H1 (cell line): Measurements from ENCODE around the gene S100A10. TPM values are rescaled to one million over a fixed set of nuclear protein-coding genes. Genes with fewer than 3 reads are reported as not detected.

Experiments used
- CTCF ChIA-PET: fragments of 300-600 bp; sonication (Branson Sonifier 250); formaldehyde crosslinking; loops from one replicate; lab custom pipeline; 2021; ENCODE audit not compliant: partially characterized antibody; lab: Charles Lee
- POLR2A ChIA-PET: fragments of 300-600 bp; sonication (Branson Sonifier 250); formaldehyde crosslinking; loops from one replicate; lab custom pipeline; 2021; ENCODE audit warnings: inconsistent platforms; ENCODE audit not compliant: partially characterized antibody; lab: Charles Lee
- DNase-seq, 2 experiments: peaks; one replicate each; pipeline versions ENCODE4 v3.0.0 to v3.0.0-alpha.2; 2010 to 2022; ENCODE audit warnings: low spot score in 2 of 2, low read depth in 1 of 2, mixed read lengths in 1 of 2
- FAIRE-seq: peaks from 2 replicates; lab custom pipeline; 2011; peaks lifted over from hg19 to GRCh38; lab: Jason Lieb, UNC
- H2AFZ ChIP-seq: 2 replicates; pipeline ENCODE4 v1.8.1; 2012; ENCODE audit warnings: low read length, inconsistent platforms
- H2AK5ac ChIP-seq: 2 replicates; pipeline ENCODE4 v1.6.1; 2013; ENCODE audit warnings: low read depth, low read length
- H2BK120ac ChIP-seq: replicated peaks from 2 replicates; pipeline ENCODE3; 2013; ENCODE audit warnings: low read depth, low read length, inconsistent platforms
- H2BK12ac ChIP-seq: 2 replicates; pipeline ENCODE4 v1.6.1; 2013; ENCODE audit warnings: low read depth, low read length
- H2BK15ac ChIP-seq: 2 replicates; pipeline ENCODE4 v1.6.1; 2013; ENCODE audit warnings: low read length
- H2BK20ac ChIP-seq: 2 replicates; pipeline ENCODE4 v1.6.1; 2013; ENCODE audit warnings: low read length
- H2BK5ac ChIP-seq: 2 replicates; pipeline ENCODE4 v1.6.1; 2013; ENCODE audit warnings: low read depth, low read length
- H3K14ac ChIP-seq: 2 replicates; pipeline ENCODE4 v1.6.1; 2013; ENCODE audit warnings: inconsistent platforms; ENCODE audit not compliant: insufficient read length
- H3K18ac ChIP-seq: 2 replicates; pipeline ENCODE4 v1.6.1; 2013; ENCODE audit warnings: low read length; ENCODE audit errors: extremely low read depth
- H3K23ac ChIP-seq: 2 replicates; pipeline ENCODE4 v1.6.1; 2013; ENCODE audit warnings: inconsistent platforms; ENCODE audit not compliant: insufficient read length
- H3K23me2 ChIP-seq: 2 replicates; pipeline ENCODE4 v1.6.1; 2013; ENCODE audit warnings: low read depth, low read length
- H3K27ac ChIP-seq: 2 replicates; pipeline ENCODE4 v1.6.1; 2011; ENCODE audit warnings: low read depth, low read length, inconsistent platforms
- H3K27me3 ChIP-seq, 4 experiments: replicated peaks in 1 of 4; 1 replicate in 1 of 4; 2 replicates in 3 of 4; pipeline versions ENCODE4 v1.6.1 to v1.8.1; 2011 to 2013; ENCODE audit warnings: low read length in 3 of 4, mild to moderate bottlenecking in 3 of 4, inconsistent platforms in 2 of 4, mixed read lengths in 2 of 4, moderate library complexity in 1 of 4; ENCODE audit not compliant: control insufficient read depth in 3 of 4, insufficient read depth in 3 of 4; ENCODE audit errors: extremely low read depth in 1 of 4
- H3K36me3 ChIP-seq, 4 experiments: 2 replicates each; pipeline versions ENCODE4 v1.6.1 to v1.8.1; 2011 to 2013; ENCODE audit warnings: mild to moderate bottlenecking in 4 of 4, low read length in 3 of 4, moderate library complexity in 2 of 4, control low read depth in 1 of 4, inconsistent platforms in 1 of 4; ENCODE audit not compliant: insufficient read depth in 4 of 4, control insufficient read depth in 2 of 4
- H3K4ac ChIP-seq: replicated peaks from 2 replicates; pipeline ENCODE3; 2013; ENCODE audit warnings: low read length, low read depth, mixed read lengths, inconsistent platforms; ENCODE audit not compliant: insufficient read length
- H3K4me1 ChIP-seq, 4 experiments: replicated peaks in 1 of 4; 1 replicate in 1 of 4; 2 replicates in 3 of 4; pipeline versions ENCODE4 v1.6.1 to v1.8.1; 2011 to 2013; ENCODE audit warnings: low read length in 3 of 4, inconsistent platforms in 2 of 4, mixed read lengths in 1 of 4; ENCODE audit not compliant: insufficient read depth in 4 of 4, control insufficient read depth in 3 of 4
- H3K4me2 ChIP-seq, 2 experiments: 2 replicates each; pipeline versions ENCODE4 v1.6.1 to v1.8.1; 2011 to 2013; ENCODE audit warnings: low read depth in 2 of 2, low read length in 2 of 2, control low read depth in 1 of 2, inconsistent platforms in 1 of 2, mild to moderate bottlenecking in 1 of 2; ENCODE audit not compliant: insufficient read depth in 1 of 2
- H3K4me3 ChIP-seq, 4 experiments: fragments of 200-600, 300-600 bp in 1 of 4; sonication (generic), shearing (Covaris generic), sonication (Bioruptor Twin) in 1 of 4; 2 replicates each; pipeline versions ENCODE4 v1.5.1 to v1.8.1; 2011 to 2016; ENCODE audit warnings: low read length in 4 of 4, low read depth in 3 of 4, control low read depth in 2 of 4, inconsistent platforms in 2 of 4, mild to moderate bottlenecking in 2 of 4, mixed read lengths in 1 of 4, moderate library complexity in 1 of 4; ENCODE audit not compliant: insufficient read depth in 2 of 4; ENCODE audit errors: extremely low read depth in 1 of 4
- H3K56ac ChIP-seq: replicated peaks from 2 replicates; pipeline ENCODE3; 2013; ENCODE audit warnings: low read depth, mild to moderate bottlenecking, mixed read lengths, low read length, inconsistent platforms; ENCODE audit not compliant: insufficient read length
- H3K79me1 ChIP-seq: 2 replicates; pipeline ENCODE4 v1.6.1; 2013; ENCODE audit warnings: low read depth, low read length, control low read depth
- H3K79me2 ChIP-seq, 2 experiments: 2 replicates each; pipeline versions ENCODE4 v1.6.1 to v1.8.1; 2012 to 2013; ENCODE audit warnings: low read length in 2 of 2, mild to moderate bottlenecking in 2 of 2, inconsistent platforms in 1 of 2; ENCODE audit not compliant: insufficient read depth in 2 of 2, control insufficient read depth in 1 of 2
- H3K9ac ChIP-seq, 4 experiments: replicated peaks in 1 of 4; 1 replicate in 1 of 4; 2 replicates in 3 of 4; pipeline versions ENCODE4 v1.6.1 to v1.8.1; 2011 to 2013; ENCODE audit warnings: low read depth in 3 of 4, low read length in 3 of 4, control low read depth in 2 of 4, mild to moderate bottlenecking in 2 of 4, moderate library complexity in 2 of 4, inconsistent platforms in 1 of 4; ENCODE audit errors: extremely low read depth in 1 of 4
- H3K9me3 ChIP-seq, 2 experiments: 2 replicates each; pipeline versions ENCODE4 v1.6.1 to v1.8.1; 2012 to 2013; ENCODE audit warnings: mild to moderate bottlenecking in 2 of 2, moderate library complexity in 2 of 2, control low read depth in 1 of 2, inconsistent platforms in 1 of 2, low read depth in 1 of 2, low read length in 1 of 2, mixed read lengths in 1 of 2; ENCODE audit not compliant: insufficient read depth in 2 of 2
- H4K20me1 ChIP-seq, 2 experiments: replicated peaks in 1 of 2; 2 replicates each; pipeline versions ENCODE3 to v1.8.1; 2011 to 2013; ENCODE audit warnings: inconsistent platforms in 2 of 2, low read length in 2 of 2, mild to moderate bottlenecking in 1 of 2; ENCODE audit not compliant: insufficient read depth in 2 of 2, control insufficient read depth in 1 of 2
- H4K5ac ChIP-seq: 2 replicates; pipeline ENCODE4 v1.6.1; 2013; ENCODE audit warnings: low read length, low read depth, mixed read lengths, inconsistent platforms; ENCODE audit not compliant: insufficient read length
- H4K8ac ChIP-seq: 2 replicates; pipeline ENCODE4 v1.8.0; 2013; ENCODE audit warnings: mild to moderate bottlenecking, moderate library complexity, low read length, inconsistent platforms; ENCODE audit not compliant: insufficient read depth; ENCODE audit errors: extremely low read depth
- H4K91ac ChIP-seq: replicated peaks from 2 replicates; pipeline ENCODE3; 2013; ENCODE audit warnings: low read length, mixed read lengths, inconsistent platforms; ENCODE audit not compliant: insufficient read length
- ASH2L ChIP-seq: fragments of 200-600, 300-600 bp; sonication (generic); IDR thresholded peaks from one replicate; pipeline ENCODE4 v1.7.1; 2017; ENCODE audit warnings: low read length
- CBX5 ChIP-seq: fragments of 300-800, 300-1000 bp; sonication (generic); IDR thresholded peaks from 2 replicates; pipeline ENCODE4 v1.7.1; 2016; ENCODE audit warnings: antibody characterized with exemption, low read length, low read depth
- E2F6 ChIP-seq: IDR thresholded peaks from 2 replicates; pipeline ENCODE4 v1.6.1; 2012; ENCODE audit warnings: inconsistent platforms
- HDAC2 ChIP-seq, 2 experiments: fragments of 300-600 bp in 1 of 2; sonication (generic) in 1 of 2; IDR thresholded peaks; 2 replicates each; pipeline ENCODE4 v1.6.1; 2011 to 2012; ENCODE audit warnings: low read depth in 2 of 2, low read length in 2 of 2, mild to moderate bottlenecking in 2 of 2, moderate library complexity in 2 of 2, borderline replicate concordance in 1 of 2, inconsistent platforms in 1 of 2
- JUND ChIP-seq: IDR thresholded peaks from 2 replicates; pipeline ENCODE4 v1.6.1; 2011; ENCODE audit warnings: mild to moderate bottlenecking, improper control_type of control experiment, low read length
- NRF1 ChIP-seq: IDR thresholded peaks from 2 replicates; pipeline ENCODE4 v1.6.1; 2011; ENCODE audit warnings: mild to moderate bottlenecking, low read depth, low read length, improper control_type of control experiment
- POLR2A ChIP-seq, 2 experiments: IDR thresholded peaks; 1 replicate in 1 of 2; 2 replicates in 1 of 2; pipeline ENCODE4 v1.6.1; 2011; ENCODE audit warnings: low read depth in 2 of 2, low read length in 2 of 2, mild to moderate bottlenecking in 2 of 2; ENCODE audit errors: control extremely low read depth in 1 of 2
- SIN3A ChIP-seq, 2 experiments: IDR thresholded peaks in 1 of 2; conservative IDR thresholded peaks in 1 of 2; 2 replicates each; pipeline ENCODE4 v1.6.1; 2011 to 2012; ENCODE audit warnings: low read length in 2 of 2, improper control_type of control experiment in 1 of 2, low read depth in 1 of 2, mild to moderate bottlenecking in 1 of 2
- SIRT6 ChIP-seq: IDR thresholded peaks from one replicate; pipeline ENCODE4 v1.7.1; 2012; ENCODE audit warnings: low read length, inconsistent platforms
- SIX5 ChIP-seq: IDR thresholded peaks from 2 replicates; pipeline ENCODE4 v1.6.1; 2011; ENCODE audit warnings: mild to moderate bottlenecking, low read depth, low read length
- SP2 ChIP-seq: IDR thresholded peaks from 2 replicates; pipeline ENCODE4 v1.6.1; 2012; ENCODE audit warnings: mild to moderate bottlenecking, low read length, inconsistent platforms
- TCF12 ChIP-seq: IDR thresholded peaks from 2 replicates; pipeline ENCODE4 v1.6.1; 2011; ENCODE audit warnings: low read depth, mild to moderate bottlenecking, low read length
- ZNF274 ChIP-seq: IDR thresholded peaks from 2 replicates; pipeline ENCODE4 v1.7.0; 2012; ENCODE audit warnings: low read length, borderline replicate concordance; ENCODE audit errors: extremely low read depth
- WGBS, 2 experiments: shearing (Covaris generic) in 1 of 2; methylation state at CpG; one replicate each; pipeline versions ENCODE4 v1.1.6 to v1.1.7; 2013 to 2015; ENCODE audit warnings: low lambda C conversion rate in 2 of 2, mixed read lengths in 2 of 2, inconsistent platforms in 1 of 2, low coverage in 1 of 2, missing lambda C conversion rate in 1 of 2; ENCODE audit not compliant: insufficient replicate concordance in 2 of 2, insufficient coverage in 1 of 2, insufficient read length in 1 of 2; ENCODE audit errors: extremely low coverage in 1 of 2, missing lambda C conversion rate in 1 of 2; 5-methylcytosine and 5-hydroxymethylcytosine counted together
- polyA plus RNA-seq, 7 experiments: library from polyadenylated mRNA; depleted of rRNA in 3 of 7; stranded (reverse) in 5 of 7; unstranded in 2 of 7; fragments of >200 nt in 5 of 7; fragments of 200-250 nt in 2 of 7; gene quantifications; 1 replicate in 5 of 7; 2 replicates in 1 of 7; 4 replicates in 1 of 7; pipeline versions ENCODE4 v1.2.1 to v1.2.3, GENCODE V29; 2011 to 2013; ENCODE audit warnings: missing spikeins in 2 of 7, mixed read lengths in 2 of 7
- total RNA-seq: library from RNA; stranded (reverse); fragmentation: NEBNext Ultra II Directional; extraction: Animal tissue kit (Norgen Biotek cat#: 25700); gene quantifications from 2 replicates; pipeline ENCODE4 v1.2.1, GENCODE V29; 2021

The S100A10 gene
- total and polyA plus RNA-seq, 2 of the 8 experiments (the other 6 are each of a cell fraction or from before 2014, with no cell fraction given) = 23.9 to 231 TPM

- peaks cover 5 to 25% (median 18%) of the 10 kb centered on the region in 4 experiments; a peak in 6 of 8 replicates for H3K36me3 ChIP-seq
- peaks cover 9% of the 10 kb centered on the region for H3K23me2 ChIP-seq
- H3K4me2 ChIP-seq = peak overlapping the region in 1 of 2 experiments; percentile 40; a peak in 1 of 4 replicates
- H3K56ac ChIP-seq = no peak overlapping the region
- H3K9ac ChIP-seq = no peak overlapping the region
- H4K20me1 ChIP-seq = peaks cover 0 to 3% of the 10 kb centered on the region in 2 experiments
- POLR2A ChIA-PET = no interaction called here
- H2BK12ac ChIP-seq = 0 out of 2 replicates have a peak overlapping the region, but pooled peaks have one; percentile 35
- no peak overlapping the region for H3K4me3 ChIP-seq
- no peak overlapping the region for H2AK5ac ChIP-seq
- no peak overlapping the region for H2BK120ac ChIP-seq
- no peak overlapping the region for H2BK15ac ChIP-seq
- no peak overlapping the region; the same call in 1 of the 2 replicates for H3K27ac ChIP-seq
- H3K79me1 ChIP-seq = peaks cover 6% of the 10 kb centered on the region
- 97% methylated on average over 2 of the region's 2 CpGs; no CpG with 5 or more reads in 1 of the 2 experiments for WGBS, 2 experiments
- no peak overlapping the region for H3K4ac ChIP-seq
- H2BK5ac ChIP-seq = no peak overlapping the region
- no peak overlapping the region for H2BK20ac ChIP-seq
- CTCF ChIA-PET = interaction anchor here (0.9 to 31.0 kb wide), 6 partner anchors 6 to 53 kb away, joined by 3 to 553 read pairs (median 158); partner anchors contain the start of gene S100A10
- no peak overlapping the region for H3K23ac ChIP-seq
- FAIRE-seq = no peak
- no peak for DNase-seq
- H4K8ac ChIP-seq = no peak overlapping the region
- no peak overlapping the region for H3K14ac ChIP-seq
- peaks cover 0 to 13% (median 6%) of the 10 kb centered on the region in 4 experiments; a peak in 4 of 7 replicates for H3K27me3 ChIP-seq
- no peaks in the 10 kb centered on the region for H3K9me3 ChIP-seq
- H4K91ac ChIP-seq = no peak overlapping the region
- no peak overlapping the region for H4K5ac ChIP-seq
- H3K4me1 ChIP-seq = peaks cover 0 to 19% (median 7%) of the 10 kb centered on the region in 4 experiments; a peak in 6 of 7 replicates
- peaks cover 2 to 45% of the 10 kb centered on the region in 2 experiments; a peak in 3 of 4 replicates for H3K79me2 ChIP-seq
- H3K18ac ChIP-seq = no peak overlapping the region
- no peak overlapping the region for H2AFZ ChIP-seq
- TF ChIP-seq TCF12 (no peak), SIX5 (no peak), E2F6 (no peak), HDAC2 (IDR thresholded peaks at IDR 0.05; ENCODE audit: borderline replicate concordance in 1 of 2, low read depth in 2 of 2, low read length in 2 of 2) (no peak), SIN3A (conservative IDR thresholded peaks at IDR 0.05 in 1 of 2, IDR thresholded peaks at IDR 0.05 in 1 of 2; ENCODE audit: low read depth in 1 of 2, low read length in 2 of 2) (no peak), SIRT6 (no peak), POLR2A (IDR thresholded peaks at IDR 0.05; ENCODE audit: control extremely low read depth in 1 of 2, low read depth in 2 of 2, low read length in 2 of 2) (no peak), ASH2L (no peak), ZNF274 (no peak), JUND (no peak), NRF1 (no peak), CBX5 (no peak), SP2 (no peak)
Observed at GRCh38 chr1:151988405-151988923, 5.2 kb downstream of the S100A10 start.
